Measurements from ENCODE around the gene CD300LF. TPM values are rescaled to one million over a fixed set of nuclear protein-coding genes. Genes with fewer than 3 reads are reported as not detected.

Gene CD300LF
- total and polyA plus RNA-seq, 9 of the 15 experiments (the other 6 are each of a cell fraction or from before 2014, with no cell fraction given), result not detected

- peak in 1 of 2 experiments; percentile 19; a peak in 1 of 4 replicates for TF ChIP-seq TEAD1 (CRISPR knock-in tag; IDR thresholded peaks at IDR 0.05)
- TF ChIP-seq, protein P1, sequence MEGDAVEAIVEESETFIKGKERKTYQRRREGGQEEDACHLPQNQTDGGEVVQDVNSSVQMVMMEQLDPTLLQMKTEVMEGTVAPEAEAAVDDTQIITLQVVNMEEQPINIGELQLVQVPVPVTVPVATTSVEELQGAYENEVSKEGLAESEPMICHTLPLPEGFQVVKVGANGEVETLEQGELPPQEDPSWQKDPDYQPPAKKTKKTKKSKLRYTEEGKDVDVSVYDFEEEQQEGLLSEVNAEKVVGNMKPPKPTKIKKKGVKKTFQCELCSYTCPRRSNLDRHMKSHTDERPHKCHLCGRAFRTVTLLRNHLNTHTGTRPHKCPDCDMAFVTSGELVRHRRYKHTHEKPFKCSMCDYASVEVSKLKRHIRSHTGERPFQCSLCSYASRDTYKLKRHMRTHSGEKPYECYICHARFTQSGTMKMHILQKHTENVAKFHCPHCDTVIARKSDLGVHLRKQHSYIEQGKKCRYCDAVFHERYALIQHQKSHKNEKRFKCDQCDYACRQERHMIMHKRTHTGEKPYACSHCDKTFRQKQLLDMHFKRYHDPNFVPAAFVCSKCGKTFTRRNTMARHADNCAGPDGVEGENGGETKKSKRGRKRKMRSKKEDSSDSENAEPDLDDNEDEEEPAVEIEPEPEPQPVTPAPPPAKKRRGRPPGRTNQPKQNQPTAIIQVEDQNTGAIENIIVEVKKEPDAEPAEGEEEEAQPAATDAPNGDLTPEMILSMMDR (IDR thresholded peaks at IDR 0.05 in 2 of 3, conservative IDR thresholded peaks at IDR 0.05 in 1 of 3; ENCODE audit: insufficient read depth in 2 of 3, low read depth in 1 of 3, low read length in 3 of 3), result peak; percentile 41 to 50 (median 48); a peak in 5 of 6 replicates
These were observed 24.8 kb upstream of the CD300LF start (continued) for GRCh38 chr17:74737299-74738050.

DNA sequence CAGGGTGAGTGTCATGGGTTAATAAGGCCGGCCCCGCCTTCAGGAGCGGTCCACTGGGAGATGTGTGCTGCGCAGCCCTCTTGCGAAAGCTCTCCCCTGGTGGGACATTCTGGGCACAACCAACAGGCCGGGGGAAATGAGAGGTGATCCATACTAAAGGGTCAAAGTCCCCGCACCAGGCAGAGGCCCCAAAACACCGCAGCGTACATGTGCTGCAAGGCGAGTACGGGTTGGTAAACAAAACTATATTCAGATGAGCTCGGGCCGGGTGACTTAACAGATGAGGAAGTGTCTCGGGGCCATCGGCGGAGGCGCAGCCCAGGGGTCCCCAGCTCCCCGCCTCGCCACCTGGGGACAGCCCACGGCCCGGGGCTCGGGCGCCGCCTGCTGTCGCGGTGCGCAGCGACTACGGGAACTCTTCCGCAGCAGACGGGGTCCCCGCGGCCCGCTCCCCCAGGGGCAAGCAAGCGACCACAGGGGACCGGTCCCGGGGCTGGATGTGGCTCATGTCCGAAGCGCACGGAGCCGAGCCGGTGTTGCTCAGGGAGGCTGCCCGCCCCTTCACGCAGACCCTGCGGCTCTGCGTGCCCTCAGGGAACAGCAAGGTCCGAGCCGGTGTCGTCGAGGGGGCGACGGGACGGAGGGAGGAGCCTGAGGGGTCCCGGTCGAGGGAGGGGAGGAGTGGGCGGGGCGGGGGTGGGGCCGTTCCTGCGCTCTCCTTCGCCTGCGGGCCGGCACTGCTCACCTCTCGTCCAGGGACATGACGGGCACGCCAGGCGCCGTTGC is 24.0 kb upstream of the CD300LF start, which contains the start of gene RAB37:
Gene RAB37, plus strand, starts transcription at position 744 of the 786 bp plus-strand sequence. Its CDS starts 17 bp downstream, at position 761.
- intact Hi-C loops (cut with micrococcal nuclease) (loop anchor here (1.0 kb wide), 1 partner anchor 79 kb away; no protein-coding TSS in a partner anchor), in situ Hi-C loops (cut with MboI) (no loop called here)
- Histone ChIP-seq H3K9me1 (ENCODE audit: control insufficient read depth, insufficient read depth, low read length) (no peaks in the 10 kb centered on the region), H3K4me1 (replicated peaks in 1 of 2; ENCODE audit: control insufficient read depth in 2 of 2, insufficient read depth in 2 of 2, low read length in 2 of 2) (peaks cover 0 to 20% of the 10 kb centered on the region in 2 experiments; a peak in 3 of 5 replicates), H3K4me2 (ENCODE audit: insufficient read depth, low read length) (no peak within 1 kb of the TSS), H3K79me2 (ENCODE audit: control insufficient read depth, insufficient read depth, low read length) (no peaks in the 10 kb centered on the region), H3K36me3 (ENCODE audit: control insufficient read depth, insufficient read depth, low read length) (no peaks in the 10 kb centered on the region), H3K27me3 (ENCODE audit: control insufficient read depth in 2 of 2, insufficient read depth in 2 of 2, low read length in 2 of 2) (peaks cover 31 to 73% of the 10 kb centered on the region in 2 experiments; a peak in 4 of 5 replicates), H2AFZ (ENCODE audit: low read depth, low read length) (no peak within 1 kb of the TSS), H3K4me3 (no peak within 1 kb of the TSS), H3K27ac (ENCODE audit: extremely low read depth, low read depth, low read length) (no peak within 1 kb of the TSS), H3K9ac (ENCODE audit: insufficient read depth in 1 of 2, low read depth in 2 of 2, low read length in 2 of 2) (peak within 1 kb of the TSS in 1 of 2 experiments; percentile 28; a peak in 2 of 4 replicates), H4K20me1 (replicated peaks; ENCODE audit: control insufficient read depth, insufficient read depth, low read length) (peaks cover 5% of the 10 kb centered on the region; the same call in 1 of the 2 replicates), H3K9me3 (replicated peaks; ENCODE audit: control insufficient read depth, insufficient read depth, low read depth, low read length) (no peaks in the 10 kb centered on the region)
- WGBS (ENCODE audit: insufficient coverage, low coverage, missing lambda C conversion rate), result 6% methylated on average over 39 of the region's 67 CpGs
- no TSS peak for BruUV-seq (replicated peaks)
- DNase-seq (ENCODE audit: extremely low read depth in 1 of 4, low spot score in 3 of 4) (peak in 2 of 4 experiments; percentile 67), ATAC-seq (peak; percentile 78), FAIRE-seq (no peak)
- POLR2A ChIA-PET, result interaction anchor here (0.6 to 1.3 kb wide), 4 partner anchors 11 to 1119 kb away, joined by 3 to 4 read pairs (median 4); no protein-coding TSS in a partner anchor
- CTCF ChIA-PET (ENCODE audit: low intra/inter-chr PET ratio), result interaction anchor here (0.8 to 2.6 kb wide), 4 partner anchors 9 to 435 kb away, joined by 3 to 15 read pairs (median 3); no protein-coding TSS in a partner anchor
- TF ChIP-seq ETS1 (conservative IDR thresholded peaks at IDR 0.05; ENCODE audit: control insufficient read depth, low read depth, low read length), result no peak
- TF ChIP-seq NRF1 (conservative IDR thresholded peaks at IDR 0.05 in 1 of 2, IDR thresholded peaks at IDR 0.05 in 1 of 2), result peak; percentile 62 to 64
- TF ChIP-seq, protein P1 (IDR thresholded peaks at IDR 0.05 in 2 of 3, conservative IDR thresholded peaks at IDR 0.05 in 1 of 3; ENCODE audit: insufficient read depth in 2 of 3, low read depth in 1 of 3, low read length in 3 of 3), result peak; percentile 53 to 68 (median 55)
- TF ChIP-seq NFIC (IDR thresholded peaks at IDR 0.05), result peak; percentile 52
- TF ChIP-seq FIP1L1 (IDR thresholded peaks at IDR 0.05; ENCODE audit: low read depth, low read length, poor library complexity, severe bottlenecking), result no peak
- 0 out of 2 replicates have a peak, but pooled peaks have one; percentile 21 for TF ChIP-seq CXXC5 (CRISPR knock-in tag; IDR thresholded peaks at IDR 0.05)

Measured in K562 (cell line).